ENCODE results near the gene OR2AK2.

GRCh38 chr1:247962911-247963588 is 2.0 kb upstream of the OR2AK2 start:
- TF ChIP-seq CTCF (conservative IDR thresholded peaks at IDR 0.05; ENCODE audit: low read length) (no peak), EZH2phosphoT487 (IDR thresholded peaks at IDR 0.05; ENCODE audit: borderline replicate concordance) (no peak)

All from Loucy (cell line).